HG03097 (cell line): Measurements from ENCODE around the gene NYAP2.

Source experiments
- ATAC-seq: cut with Tn5 transposase; IDR thresholded peaks from one replicate; pipeline ENCODE4 v1.9.1; 2021; ENCODE audit not compliant: unreplicated experiment, low FRiP score

The NYAP2 gene

GRCh38 chr2:225399504-225399903 is at the start of gene NYAP2:
TSS of gene NYAP2 (plus strand) at chr2:225399710. CDS start at chr2:225408881, 9,171 bp downstream.
- ATAC-seq: no peak

DNA sequence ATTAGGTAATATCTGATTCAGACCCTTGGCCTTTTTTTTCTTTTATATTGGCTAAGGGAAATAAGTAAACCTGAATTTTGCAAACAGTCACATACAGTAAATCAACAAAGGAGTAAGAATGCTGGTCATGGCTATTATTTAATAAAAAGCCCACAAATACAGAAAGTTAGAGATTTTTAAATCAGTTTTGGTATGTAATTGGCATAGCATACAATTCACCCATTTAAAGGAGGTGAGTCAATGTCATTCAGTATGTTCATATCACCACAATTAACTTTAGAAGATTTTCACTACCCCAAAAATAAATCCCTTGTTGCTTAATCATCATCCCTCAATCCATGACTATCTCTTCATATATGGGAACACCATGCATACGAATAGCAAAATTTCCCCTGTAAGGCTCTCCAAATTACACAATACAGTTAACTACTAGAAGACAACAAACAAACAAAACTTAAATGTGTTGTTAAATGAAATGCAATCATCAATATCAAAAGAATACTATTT is 45.9 kb upstream of the NYAP2 start:
- ATAC-seq: no peak

- no peak for ATAC-seq
Observed at GRCh38 chr2:225354281-225354774, 45.2 kb upstream of the NYAP2 start.

- ATAC-seq: no peak
Observed at GRCh38 chr2:225355788-225356187, 43.7 kb upstream of the NYAP2 start.

DNA sequence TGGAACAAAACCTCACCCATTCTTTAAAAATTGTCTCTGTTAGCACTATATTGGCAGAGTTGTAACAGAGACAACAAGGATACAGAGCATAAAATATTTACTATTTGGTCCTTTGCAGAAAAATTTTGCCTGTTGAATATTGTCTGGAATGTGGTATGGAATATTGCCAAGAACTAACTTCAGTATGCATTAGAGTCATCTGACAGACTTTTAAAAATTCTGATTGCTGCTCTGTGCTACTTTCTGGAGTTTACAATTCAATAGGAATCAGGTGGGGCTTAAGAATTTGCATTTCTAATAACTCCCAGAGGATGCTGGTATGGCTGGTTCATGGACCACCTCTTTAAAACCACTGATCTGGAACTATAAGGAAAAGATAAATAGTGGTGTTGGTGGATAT is 32.8 kb upstream of the NYAP2 start:
- no peak for ATAC-seq

DNA sequence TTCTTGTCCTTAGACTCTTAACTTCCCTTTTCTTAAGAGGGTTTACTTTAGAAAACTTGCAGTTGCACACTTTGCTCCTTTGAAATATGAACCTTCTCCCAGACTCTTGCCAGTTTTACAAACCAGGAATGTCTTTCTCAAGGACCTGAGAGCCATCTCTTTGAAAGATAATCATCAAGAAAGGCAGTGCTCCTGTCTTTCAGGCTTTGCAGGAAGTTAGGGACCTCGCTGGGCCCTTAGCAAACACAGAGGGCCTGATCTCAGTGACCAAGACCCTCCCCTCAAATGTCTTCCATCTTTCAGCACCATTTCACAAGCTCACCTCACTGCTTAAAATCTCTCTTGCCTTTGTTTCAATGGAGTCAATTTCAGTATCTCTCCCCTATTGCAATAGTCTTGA is 32.0 kb upstream of the NYAP2 start:
- ATAC-seq: no peak

- no peak for ATAC-seq
Observed at GRCh38 chr2:225378984-225379383, 20.5 kb upstream of the NYAP2 start.

DNA sequence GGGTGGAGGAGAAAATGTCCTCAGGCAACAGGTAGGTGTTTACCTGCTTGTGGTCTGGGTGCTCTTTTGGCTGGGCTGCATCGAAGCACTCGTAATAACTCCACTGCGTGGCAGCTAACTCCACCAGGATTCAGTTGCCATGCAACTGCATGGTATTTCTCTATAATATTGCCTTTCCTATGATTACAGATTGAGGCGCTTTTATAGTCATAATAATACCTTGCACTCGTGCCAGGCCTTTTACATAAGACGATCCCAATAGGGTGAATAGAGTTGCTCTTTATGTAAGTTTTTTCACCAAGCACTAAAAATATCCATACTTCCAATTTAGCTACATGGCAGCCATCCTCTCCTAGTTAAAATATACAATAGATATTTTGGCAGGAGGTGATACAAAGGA is 19.7 kb upstream of the NYAP2 start:
- ATAC-seq: no peak

DNA sequence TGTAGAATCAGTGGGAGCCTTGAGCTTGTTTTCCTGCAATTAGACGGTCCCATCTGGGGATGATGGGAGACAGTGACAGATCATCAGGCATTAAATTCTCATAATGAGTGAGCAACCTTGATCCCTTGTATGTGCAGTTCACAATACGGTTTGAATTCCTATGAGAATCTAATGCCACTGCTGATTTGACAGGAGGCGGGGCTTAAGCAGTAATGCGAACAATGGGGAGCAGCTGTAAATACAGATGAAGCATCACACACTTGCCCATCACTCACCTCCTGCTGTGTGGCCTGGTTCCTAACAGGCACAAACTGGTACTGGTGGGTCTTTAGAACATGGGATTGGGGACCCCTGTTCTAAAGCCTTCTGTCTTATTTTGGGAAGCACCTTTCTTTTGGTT is 17.9 kb upstream of the NYAP2 start:
- ATAC-seq: no peak

DNA sequence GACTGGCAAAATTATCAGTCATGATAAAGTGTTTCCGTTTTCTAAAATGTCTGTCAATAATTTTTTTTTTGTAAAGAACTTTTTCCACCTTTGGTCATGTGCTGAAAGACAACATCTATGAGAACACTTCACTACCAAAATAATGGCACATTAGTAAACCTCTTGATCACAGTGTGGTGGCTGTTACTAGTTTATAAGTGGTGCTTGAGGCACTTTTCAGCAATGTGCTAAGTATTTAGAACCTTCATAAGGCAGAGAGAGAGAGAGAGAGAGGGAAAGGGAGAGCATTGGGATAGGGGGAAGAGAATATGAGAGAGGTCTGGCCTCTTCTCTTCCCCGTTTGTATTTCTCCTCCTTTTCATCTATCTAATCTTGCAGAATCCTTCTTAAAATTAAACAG is 1.1 kb upstream of the NYAP2 start:
- no peak for ATAC-seq

DNA sequence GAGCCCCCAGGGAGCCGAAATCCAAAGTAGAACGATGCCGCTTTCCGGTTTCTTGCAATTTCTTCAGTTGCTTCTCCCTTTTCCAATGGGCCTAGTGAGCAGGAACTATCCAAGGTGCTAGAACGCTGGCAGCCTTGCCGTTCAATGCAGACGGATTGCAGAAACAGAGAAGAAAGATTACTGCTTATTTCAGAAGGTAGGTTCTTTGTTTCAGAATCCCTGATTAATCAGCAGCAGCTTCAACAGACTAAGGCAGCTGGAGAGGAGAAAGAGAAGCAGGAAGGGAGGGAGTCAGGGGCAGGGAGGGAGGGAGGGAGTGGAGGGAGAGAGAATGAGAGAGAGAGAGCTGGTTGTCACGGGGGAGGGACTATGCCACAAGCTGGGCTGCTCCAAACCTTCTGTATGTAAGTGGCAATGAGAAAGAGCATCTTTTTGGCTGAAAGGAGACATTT is 576 bp downstream of the NYAP2 start:
- ATAC-seq: no peak

GRCh38 chr2:225400546-225401400 is 1.3 kb downstream of the NYAP2 start:
- no peak for ATAC-seq

- ATAC-seq: no peak
Observed at GRCh38 chr2:225402210-225402776, 2.8 kb downstream of the NYAP2 start.

GRCh38 chr2:225411452-225411851 is 11.9 kb downstream of the NYAP2 start:
- no peak for ATAC-seq

DNA sequence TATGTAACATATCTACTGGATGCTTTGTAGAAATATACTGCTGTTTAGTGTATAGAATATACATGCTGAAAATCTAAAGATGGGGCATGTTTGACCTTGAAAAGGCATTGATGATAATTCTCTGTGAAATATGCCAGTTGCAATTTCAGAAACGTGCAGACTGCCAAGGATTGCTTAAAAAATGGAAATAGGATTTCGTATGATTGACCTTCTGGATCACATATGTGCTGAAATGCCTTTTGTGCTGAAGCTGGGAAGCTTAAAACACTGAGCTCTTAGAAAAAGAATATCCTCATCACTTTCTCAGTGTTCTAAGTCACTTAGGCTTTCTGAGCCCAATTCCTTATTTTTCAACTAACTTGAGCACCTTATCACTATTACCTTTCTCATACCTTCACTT is 14.3 kb downstream of the NYAP2 start:
- ATAC-seq: no peak

GRCh38 chr2:225414902-225415301 is 15.4 kb downstream of the NYAP2 start:
- no peak for ATAC-seq

GRCh38 chr2:225415341-225415740 is 15.8 kb downstream of the NYAP2 start:
- ATAC-seq: no peak

- no peak for ATAC-seq
Observed at GRCh38 chr2:225415792-225416191, 16.3 kb downstream of the NYAP2 start.

- no peak for ATAC-seq
Observed at GRCh38 chr2:225416616-225417367, 17.3 kb downstream of the NYAP2 start.

DNA sequence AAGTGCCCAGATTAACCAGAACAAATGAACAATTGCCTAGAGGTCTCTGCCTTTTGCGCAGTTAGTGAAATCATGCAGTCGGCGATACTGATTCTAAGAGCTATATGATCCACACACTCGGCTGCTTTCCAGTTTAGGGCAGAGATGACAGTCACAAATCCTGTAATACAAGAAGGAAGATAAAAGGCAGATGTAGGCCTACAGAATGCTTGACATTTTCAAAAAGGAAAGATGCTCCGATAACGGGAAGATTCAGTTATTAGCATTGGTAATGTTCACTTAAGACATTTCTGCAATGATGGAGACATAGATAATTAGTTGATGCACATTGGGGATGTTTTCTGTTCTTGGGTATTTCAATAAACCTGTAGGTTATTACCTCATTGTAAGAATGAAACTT is 19.5 kb downstream of the NYAP2 start:
- no peak for ATAC-seq

DNA sequence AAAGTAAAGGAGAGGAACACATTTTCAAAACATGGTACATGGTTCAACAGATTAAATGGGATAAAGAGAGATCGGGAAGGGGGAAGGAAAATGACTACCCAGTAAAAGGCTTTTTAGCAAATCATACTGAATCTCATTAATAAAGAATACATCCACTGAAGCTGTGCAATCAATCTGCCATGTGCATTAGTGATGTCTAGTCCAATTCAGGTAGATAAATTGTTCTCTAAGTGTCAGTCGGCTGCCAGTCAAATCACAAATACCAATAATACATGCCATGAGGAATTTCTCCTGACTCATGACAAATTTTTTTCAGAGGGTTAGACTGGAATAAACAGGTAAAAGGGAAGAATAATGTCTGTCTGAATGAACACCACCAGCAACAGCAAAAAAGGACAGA is 22.6 kb downstream of the NYAP2 start:
- no peak for ATAC-seq
